ENCODE results near the gene PCDH15. TPM values are rescaled to one million over a fixed set of nuclear protein-coding genes. Genes with fewer than 3 reads are reported as not detected.
A peak's percentile ranks its signal among the peaks of the same experiment; 100 is the strongest.

The PCDH15 gene
- 3.2 TPM for total RNA-seq
- long read RNA-seq = 0 reads

DNA sequence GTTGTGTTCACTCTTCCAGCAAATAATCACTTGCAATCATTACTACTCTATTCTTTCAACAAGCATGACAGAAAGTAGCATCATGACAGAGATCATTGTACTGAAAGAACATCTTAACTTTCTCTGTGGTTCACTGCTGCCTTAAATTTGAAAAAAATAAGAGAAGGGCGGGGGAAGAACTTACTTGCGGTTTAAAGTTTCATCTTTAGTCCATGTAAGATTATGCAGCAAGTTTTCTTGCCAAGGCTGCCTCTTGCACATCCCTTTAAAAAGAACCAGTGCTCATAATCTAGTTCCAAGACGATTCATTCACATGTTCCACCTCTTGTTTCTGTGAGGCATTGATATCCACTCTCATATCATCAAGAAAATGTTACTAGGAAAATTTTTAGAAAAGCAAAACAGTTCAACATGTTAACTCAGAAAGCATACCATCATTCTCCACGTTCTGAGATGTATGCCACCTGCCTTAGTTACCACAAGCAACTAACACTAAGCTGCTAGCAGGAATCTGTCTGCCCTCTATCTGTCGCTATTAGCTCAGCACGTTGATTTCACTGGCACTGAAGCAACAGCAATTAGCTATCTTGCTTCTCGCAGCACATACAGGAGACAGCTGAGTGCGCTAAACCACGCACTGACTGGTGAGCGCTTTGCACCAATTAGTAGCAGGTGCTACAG is at the start of gene PCDH15:
TSS of gene PCDH15 (minus strand) at position 491 of the 681 bp plus-strand sequence. CDS start 136,969 bp downstream, outside the sequence.
- H3K27me3 ChIP-seq = no peaks in the 10 kb centered on the region
- H3K36me3 ChIP-seq = no peaks in the 10 kb centered on the region
- intact Hi-C loops (cut with DNase I) = no loop called here
- H3K4me1 ChIP-seq = no peaks in the 10 kb centered on the region
- no peaks in the 10 kb centered on the region for H3K9me3 ChIP-seq
- ATAC-seq (peak; percentile 65), DNase-seq (no peak)
- no peak within 1 kb of the TSS for H3K27ac ChIP-seq
- TF ChIP-seq, protein P1, sequence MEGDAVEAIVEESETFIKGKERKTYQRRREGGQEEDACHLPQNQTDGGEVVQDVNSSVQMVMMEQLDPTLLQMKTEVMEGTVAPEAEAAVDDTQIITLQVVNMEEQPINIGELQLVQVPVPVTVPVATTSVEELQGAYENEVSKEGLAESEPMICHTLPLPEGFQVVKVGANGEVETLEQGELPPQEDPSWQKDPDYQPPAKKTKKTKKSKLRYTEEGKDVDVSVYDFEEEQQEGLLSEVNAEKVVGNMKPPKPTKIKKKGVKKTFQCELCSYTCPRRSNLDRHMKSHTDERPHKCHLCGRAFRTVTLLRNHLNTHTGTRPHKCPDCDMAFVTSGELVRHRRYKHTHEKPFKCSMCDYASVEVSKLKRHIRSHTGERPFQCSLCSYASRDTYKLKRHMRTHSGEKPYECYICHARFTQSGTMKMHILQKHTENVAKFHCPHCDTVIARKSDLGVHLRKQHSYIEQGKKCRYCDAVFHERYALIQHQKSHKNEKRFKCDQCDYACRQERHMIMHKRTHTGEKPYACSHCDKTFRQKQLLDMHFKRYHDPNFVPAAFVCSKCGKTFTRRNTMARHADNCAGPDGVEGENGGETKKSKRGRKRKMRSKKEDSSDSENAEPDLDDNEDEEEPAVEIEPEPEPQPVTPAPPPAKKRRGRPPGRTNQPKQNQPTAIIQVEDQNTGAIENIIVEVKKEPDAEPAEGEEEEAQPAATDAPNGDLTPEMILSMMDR (IDR thresholded peaks at IDR 0.05) = peak; percentile 38
- peak within 1 kb of the TSS; percentile 18 for H3K4me3 ChIP-seq

DNA sequence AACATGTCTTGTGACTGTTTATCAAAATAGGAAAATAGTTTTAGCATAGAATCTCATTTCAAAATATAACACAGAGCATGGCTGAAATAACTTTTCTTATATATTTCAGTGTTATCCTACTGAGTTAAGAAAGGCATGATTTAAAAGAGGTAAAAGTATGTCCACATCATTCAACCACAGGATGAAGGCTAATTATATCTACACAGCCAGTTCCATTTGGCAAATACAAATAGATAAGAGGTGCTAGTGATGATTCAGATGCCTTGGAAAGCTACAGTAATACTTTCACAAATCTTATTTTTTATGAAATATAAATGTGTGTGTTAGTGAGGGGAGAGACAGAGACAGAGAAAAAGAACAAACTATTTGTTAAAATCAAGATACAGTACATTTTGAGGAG is 42.9 kb upstream of the PCDH15 start:
- Histone ChIP-seq H3K4me1 (no peaks in the 10 kb centered on the region), H3K27ac (no peak overlapping the region), H3K27me3 (no peaks in the 10 kb centered on the region), H3K9me3 (no peaks in the 10 kb centered on the region), H3K4me3 (no peak overlapping the region), H3K36me3 (no peaks in the 10 kb centered on the region)
- TF ChIP-seq, protein P1 (IDR thresholded peaks at IDR 0.05) = no peak
- no peak for DNase-seq
- no peak for ATAC-seq
- intact Hi-C loops (cut with DNase I) = no loop called here

DNA sequence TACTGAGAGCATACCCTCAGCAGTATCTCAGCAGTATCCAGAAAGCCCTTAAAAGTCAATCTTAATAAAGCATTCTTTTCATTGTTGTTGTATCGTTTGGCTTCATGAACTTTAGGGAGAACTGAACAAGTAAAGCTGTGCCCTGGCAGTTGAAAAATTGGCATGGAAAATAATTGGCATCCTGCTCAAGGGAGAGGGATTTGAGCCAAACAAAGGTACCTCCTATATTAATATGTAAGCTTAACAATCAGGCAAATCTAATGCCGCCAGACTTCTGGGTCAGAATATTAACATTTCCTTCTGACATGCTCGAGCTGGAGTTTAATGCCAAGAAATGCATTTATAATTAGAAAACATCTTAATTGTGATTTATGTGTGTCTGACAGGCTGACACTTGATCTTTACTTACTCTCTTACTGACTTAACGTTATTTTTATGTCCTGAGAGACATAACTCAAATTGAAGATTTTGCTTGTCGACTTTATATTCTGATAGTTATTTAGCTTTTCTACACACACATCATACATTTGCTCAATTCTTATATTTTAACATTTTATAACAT is 42.1 kb upstream of the PCDH15 start:
- Histone ChIP-seq H3K9me3 (no peaks in the 10 kb centered on the region), H3K36me3 (no peaks in the 10 kb centered on the region), H3K27ac (no peak overlapping the region), H3K4me3 (no peak overlapping the region), H3K27me3 (no peaks in the 10 kb centered on the region), H3K4me1 (no peaks in the 10 kb centered on the region)
- DNase-seq (no peak), ATAC-seq (no peak)
- intact Hi-C loops (cut with DNase I) = no loop called here
- TF ChIP-seq, protein P1 (IDR thresholded peaks at IDR 0.05) = no peak

DNA sequence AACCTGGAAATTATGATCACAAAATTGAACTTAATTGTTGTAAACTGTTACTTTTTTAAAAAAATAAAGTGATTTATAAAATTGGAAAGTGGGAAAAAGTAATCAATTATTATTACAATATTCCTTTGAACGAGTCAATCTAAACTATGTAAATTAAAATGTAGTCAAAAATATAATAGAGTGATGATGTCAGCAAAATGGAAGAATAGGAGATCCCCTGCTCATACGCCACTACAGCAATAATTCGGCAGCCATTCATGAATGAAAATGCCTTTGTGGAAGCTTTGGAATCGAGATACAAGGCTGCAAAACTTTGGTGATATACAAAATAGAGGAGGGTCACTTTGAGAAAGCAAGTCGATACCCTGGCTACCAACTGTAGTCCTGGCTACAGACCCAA is 36.4 kb upstream of the PCDH15 start:
- no peak for ATAC-seq
- TF ChIP-seq, protein P1 (IDR thresholded peaks at IDR 0.05) = no peak
- Histone ChIP-seq H3K27me3 (no peaks in the 10 kb centered on the region), H3K27ac (no peak overlapping the region), H3K36me3 (no peaks in the 10 kb centered on the region), H3K9me3 (no peaks in the 10 kb centered on the region), H3K4me1 (no peaks in the 10 kb centered on the region), H3K4me3 (no peak overlapping the region)
- intact Hi-C loops (cut with DNase I) = no loop called here
- no peak for DNase-seq

DNA sequence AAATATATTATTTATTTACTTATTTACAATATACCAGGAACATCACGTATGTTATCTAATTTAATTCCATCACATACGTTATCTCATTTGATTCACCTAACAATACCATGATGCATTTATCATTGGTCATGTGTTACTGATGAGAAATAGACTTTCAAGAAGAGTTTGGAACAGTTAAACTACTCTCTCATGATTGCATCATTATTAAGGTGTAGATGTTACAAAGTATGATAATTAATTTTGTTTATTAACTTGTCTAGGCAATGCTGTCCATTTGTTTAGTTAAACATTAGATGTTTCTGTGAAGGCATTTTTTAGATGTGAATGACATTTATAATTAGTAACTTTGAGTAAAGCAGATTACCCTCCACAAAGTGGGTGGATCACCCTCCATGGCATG is 32.0 kb upstream of the PCDH15 start:
- H3K4me1 ChIP-seq = no peaks in the 10 kb centered on the region
- no peaks in the 10 kb centered on the region for H3K27me3 ChIP-seq
- no peaks in the 10 kb centered on the region for H3K36me3 ChIP-seq
- DNase-seq = no peak
- TF ChIP-seq, protein P1 (IDR thresholded peaks at IDR 0.05) = no peak
- no peak overlapping the region for H3K27ac ChIP-seq
- no peaks in the 10 kb centered on the region for H3K9me3 ChIP-seq
- intact Hi-C loops (cut with DNase I) = no loop called here
- H3K4me3 ChIP-seq = no peak overlapping the region
- no peak for ATAC-seq
